Cardiac ventricle fibroblast (primary cell): ENCODE results near the gene ZPR1. TPM values are rescaled to one million over a fixed set of nuclear protein-coding genes. Genes with fewer than 3 reads are reported as not detected.

ENCODE experiments used
- total RNA-seq: library from RNA; depleted of rRNA; stranded (reverse); fragments of >200 nt; gene quantifications from 2 replicates; pipeline ENCODE4 v1.2.3, GENCODE V29; 2015

The ZPR1 gene, protein sequence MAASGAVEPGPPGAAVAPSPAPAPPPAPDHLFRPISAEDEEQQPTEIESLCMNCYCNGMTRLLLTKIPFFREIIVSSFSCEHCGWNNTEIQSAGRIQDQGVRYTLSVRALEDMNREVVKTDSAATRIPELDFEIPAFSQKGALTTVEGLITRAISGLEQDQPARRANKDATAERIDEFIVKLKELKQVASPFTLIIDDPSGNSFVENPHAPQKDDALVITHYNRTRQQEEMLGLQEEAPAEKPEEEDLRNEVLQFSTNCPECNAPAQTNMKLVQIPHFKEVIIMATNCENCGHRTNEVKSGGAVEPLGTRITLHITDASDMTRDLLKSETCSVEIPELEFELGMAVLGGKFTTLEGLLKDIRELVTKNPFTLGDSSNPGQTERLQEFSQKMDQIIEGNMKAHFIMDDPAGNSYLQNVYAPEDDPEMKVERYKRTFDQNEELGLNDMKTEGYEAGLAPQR
- total RNA-seq, result 16.1 and 32.4 TPM in 2 replicates

DNA sequence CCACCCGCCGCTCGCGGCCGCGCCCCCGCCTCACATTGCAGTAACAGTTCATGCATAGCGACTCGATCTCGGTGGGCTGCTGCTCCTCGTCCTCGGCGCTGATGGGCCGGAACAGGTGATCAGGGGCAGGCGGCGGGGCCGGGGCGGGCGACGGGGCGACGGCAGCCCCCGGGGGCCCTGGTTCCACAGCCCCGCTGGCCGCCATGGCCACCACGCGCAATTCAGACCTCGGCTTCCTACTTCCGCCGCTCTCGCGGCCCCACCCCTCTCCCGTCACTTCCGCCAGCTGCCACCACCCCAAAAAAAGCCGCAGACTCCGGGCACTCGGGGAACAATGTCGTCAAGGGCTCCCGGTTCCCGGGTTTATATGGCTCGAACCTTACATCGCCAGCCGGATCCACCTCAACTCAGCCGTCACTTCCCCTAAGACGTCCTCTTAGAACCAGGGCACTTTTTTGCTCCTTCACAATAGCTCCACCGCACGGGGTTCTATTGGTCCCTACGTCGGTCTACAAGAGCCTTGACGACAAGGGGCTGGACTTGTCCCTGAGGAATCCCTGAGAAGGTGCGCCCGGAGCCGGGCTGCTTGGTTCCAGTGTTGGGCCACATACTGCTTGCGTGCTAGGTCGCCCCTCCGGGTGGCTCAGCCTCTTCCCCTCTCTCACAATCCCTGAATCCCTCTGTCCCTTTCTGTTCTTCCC is at the start of gene ZPR1:
Gene ZPR1, minus strand, starts transcription at position 238 of the 701 bp plus-strand sequence. Its CDS starts 33 bp downstream, at position 205.

DNA sequence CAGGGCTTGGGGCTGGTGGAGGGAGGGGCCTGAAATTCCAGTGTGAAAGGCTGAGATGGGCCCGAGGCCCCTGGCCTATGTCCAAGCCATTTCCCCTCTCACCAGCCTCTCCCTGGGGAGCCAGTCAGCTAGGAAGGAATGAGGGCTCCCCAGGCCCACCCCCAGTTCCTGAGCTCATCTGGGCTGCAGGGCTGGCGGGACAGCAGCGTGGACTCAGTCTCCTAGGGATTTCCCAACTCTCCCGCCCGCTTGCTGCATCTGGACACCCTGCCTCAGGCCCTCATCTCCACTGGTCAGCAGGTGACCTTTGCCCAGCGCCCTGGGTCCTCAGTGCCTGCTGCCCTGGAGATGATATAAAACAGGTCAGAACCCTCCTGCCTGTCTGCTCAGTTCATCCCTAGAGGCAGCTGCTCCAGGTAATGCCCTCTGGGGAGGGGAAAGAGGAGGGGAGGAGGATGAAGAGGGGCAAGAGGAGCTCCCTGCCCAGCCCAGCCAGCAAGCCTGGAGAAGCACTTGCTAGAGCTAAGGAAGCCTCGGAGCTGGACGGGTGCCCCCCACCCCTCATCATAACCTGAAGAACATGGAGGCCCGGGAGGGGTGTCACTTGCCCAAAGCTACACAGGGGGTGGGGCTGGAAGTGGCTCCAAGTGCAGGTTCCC is 41.8 kb upstream of the ZPR1 start, which contains the start of gene APOC3:
Gene APOC3, plus strand, starts transcription at position 383 of the 659 bp plus-strand sequence. CDS start 676 bp downstream, outside the sequence.

DNA sequence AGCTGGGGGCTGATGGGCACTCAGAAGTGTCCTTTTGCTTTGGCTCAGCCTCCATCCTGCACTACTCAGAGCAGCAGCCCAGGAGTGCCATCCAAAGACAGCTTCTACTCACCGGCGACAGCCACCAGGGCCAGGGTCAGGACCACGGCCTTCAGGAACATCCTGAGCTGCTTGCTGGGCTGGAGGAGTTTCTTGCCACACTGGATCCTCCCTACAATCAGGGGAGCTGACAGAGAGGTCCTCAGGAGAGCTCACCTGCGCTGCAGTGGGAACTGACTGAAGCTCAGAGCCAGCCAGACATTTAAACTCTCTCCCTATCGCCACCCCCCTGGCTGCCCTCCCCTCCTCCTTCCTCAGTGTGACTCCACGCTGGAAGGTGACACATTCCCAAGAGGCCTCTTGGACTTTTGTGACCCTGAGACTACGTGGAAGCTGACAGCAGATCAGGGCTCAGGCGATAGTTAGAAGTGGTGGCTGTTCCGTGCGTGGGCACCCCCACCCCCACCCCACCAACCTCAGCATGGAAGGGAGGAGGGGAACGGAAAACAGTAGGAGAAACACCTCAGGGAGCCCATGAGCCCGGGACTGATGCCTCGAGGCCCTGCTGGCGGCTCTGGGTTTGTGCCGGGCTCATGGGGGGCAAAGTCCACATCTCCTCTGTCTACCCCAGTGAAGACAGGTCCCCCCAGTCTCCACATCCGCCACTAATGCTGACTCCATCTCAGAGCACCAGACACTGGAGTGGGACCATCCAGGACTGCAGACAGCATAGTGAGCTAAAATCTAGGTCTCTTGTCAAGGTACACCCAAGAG is 35.4 kb upstream of the ZPR1 start, which contains the start of gene APOA4:
Gene APOA4, minus strand, starts transcription at position 274 of the 813 bp plus-strand sequence. Its CDS starts 113 bp downstream, at position 161.

DNA sequence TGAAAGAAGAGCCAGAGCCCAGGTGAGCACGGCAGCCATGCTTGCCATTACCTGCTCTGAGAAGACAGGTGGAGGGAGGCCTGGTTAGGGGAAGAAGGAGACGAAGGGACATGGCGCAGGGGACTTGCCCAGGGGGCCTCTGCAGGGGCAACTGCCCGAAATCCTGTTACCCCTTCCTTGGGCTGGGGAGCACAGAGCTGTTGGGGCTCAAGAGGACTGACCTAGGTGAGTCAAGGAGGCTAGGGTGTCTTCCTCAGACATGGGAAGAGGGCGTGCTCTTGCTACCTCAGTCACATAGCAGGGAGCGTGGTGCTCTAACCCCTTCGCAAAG is 4.0 kb upstream of the ZPR1 start, which contains the start of gene APOA5:
Gene APOA5, minus strand, starts transcription at position 67 of the 331 bp plus-strand sequence. Its CDS starts 19 bp downstream, at position 48.

DNA sequence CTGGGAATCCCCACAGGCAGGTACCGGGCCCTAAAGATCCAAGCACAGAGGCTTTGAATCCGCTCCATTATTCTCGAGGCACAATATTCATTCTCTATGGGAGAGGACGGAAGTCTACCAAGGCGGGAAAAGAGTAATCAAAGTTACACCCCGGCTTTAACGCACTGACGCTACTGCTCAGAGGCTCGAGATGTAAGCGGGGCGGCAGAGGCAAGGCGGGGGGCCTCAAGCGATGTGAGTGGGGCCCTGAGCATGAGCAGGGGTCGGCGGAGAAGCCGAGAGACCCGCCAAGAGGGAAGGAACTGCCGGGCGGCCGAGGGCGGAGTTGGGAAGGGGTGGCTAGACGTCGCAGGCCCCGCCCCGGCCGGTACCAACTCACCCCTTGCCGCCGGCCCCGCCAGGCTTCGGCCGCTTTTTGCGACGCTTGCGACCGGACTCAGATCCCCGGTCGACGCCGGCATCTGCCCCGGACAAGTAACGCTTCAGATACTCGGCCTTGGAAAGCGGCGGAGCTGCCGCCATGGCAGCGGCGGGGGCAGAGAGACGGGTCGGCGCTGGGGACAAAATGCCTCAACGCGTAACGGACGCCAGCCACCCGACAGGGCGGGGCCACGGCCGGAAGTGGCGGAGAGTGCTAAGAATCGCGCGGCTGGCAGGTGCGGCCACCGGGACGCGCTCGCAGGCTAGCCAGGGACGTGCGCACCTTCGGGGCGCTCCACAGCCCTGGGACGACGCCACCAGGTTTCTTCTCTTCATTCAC is 15.2 kb downstream of the ZPR1 start, which contains the start of gene BUD13:
Gene BUD13, minus strand, starts transcription at position 545 of the 760 bp plus-strand sequence. Its CDS starts 23 bp downstream, at position 522.

Other genes with a start within 250 kb of the ZPR1 start
- gene BUD13, start 15.0 kb downstream of the ZPR1 start, total RNA-seq, result 6.1 and 6.3 TPM in 2 replicates
- gene APOA5, start 3.9 kb upstream of the ZPR1 start, total RNA-seq, result not detected in 2 replicates
- gene APOA4, start 35.3 kb upstream of the ZPR1 start, total RNA-seq, result not detected in 2 replicates
- gene APOC3, start 41.9 kb upstream of the ZPR1 start, total RNA-seq, result not detected in 2 replicates
- 0.34 and 0.87 TPM in 2 replicates for gene APOA1, start 49.6 kb upstream of the ZPR1 start, total RNA-seq